ENCODE data around the gene PLAA.
A peak's percentile ranks its signal among the peaks of the same experiment; 100 is the strongest.

GRCh38 chr9:26955921-26956859 lies 9.1 kb upstream of the PLAA start, which contains the start of gene IFT74:
- TF ChIP-seq CTCF (IDR thresholded peaks at IDR 0.05; ENCODE audit: low read depth, low read length) (no peak), POLR2A (IDR thresholded peaks at IDR 0.05; ENCODE audit: extremely low read depth, insufficient read length) (peak; percentile 86), MYC (IDR thresholded peaks at IDR 0.05; ENCODE audit: low read depth, low read length) (peak; percentile 56; the same call in 1 of the 2 replicates), MAX (IDR thresholded peaks at IDR 0.05; ENCODE audit: low read depth, low read length) (0 out of 2 replicates have a peak, but pooled peaks have one; percentile 48)
